Left lung (tissue), 10 donors: ENCODE data around the gene TUSC2. TPM values are rescaled to one million over a fixed set of nuclear protein-coding genes. Genes with fewer than 3 reads are reported as not detected.

Experiments used
- ATAC-seq: fragments of 200-7000 bp; cut with Tn5 transposase; one replicate; pipeline ENCODE4 v1.9.1; 2020; ENCODE audit warnings: moderate library complexity
- DNase-seq, 4 donors: peaks; one replicate each; pipeline ENCODE4 v3.0.0-alpha.2; 2013 to 2020
- H3K27ac ChIP-seq, 2 donors: fragments of 200-600 bp; sonication (generic) in 1 of 2; one replicate each; pipeline versions ENCODE4 v1.5.0 to v1.8.0; 2020 to 2021
- H3K27me3 ChIP-seq, 2 donors: fragments of 200-600 bp; sonication (generic) in 1 of 2; one replicate each; pipeline versions ENCODE4 v1.5.0 to v1.8.0; 2020 to 2021
- H3K36me3 ChIP-seq, 2 donors: fragments of 200-600 bp; sonication (generic) in 1 of 2; one replicate each; pipeline versions ENCODE4 v1.5.0 to v1.8.0; 2020 to 2021
- H3K4me1 ChIP-seq, 2 donors: fragments of 200-600 bp; one replicate each; pipeline ENCODE4 v1.8.0; 2021
- H3K4me3 ChIP-seq, 2 donors: fragments of 200-600 bp; sonication (generic) in 1 of 2; one replicate each; pipeline versions ENCODE4 v1.5.0 to v1.8.0; 2020 to 2021; ENCODE audit warnings: mild to moderate bottlenecking in 1 of 2
- H3K9me3 ChIP-seq, 2 donors: fragments of 200-600 bp; sonication (generic) in 1 of 2; one replicate each; pipeline versions ENCODE4 v1.5.0 to v1.8.0; 2020 to 2021
- intact Hi-C, 2 donors: fragments of 100-400 bp; cut with DNase I; formaldehyde crosslinking; loops; one replicate each; pipeline versions ENCODE4 v1.11.2 to v1.14.2; 2022
- polyA plus RNA-seq, 6 donors: library from polyadenylated mRNA; unstranded; fragments of 120-200 nt; gene quantifications; one replicate each; pipeline ENCODE4 v1.2.1, GENCODE V29; 2013; ENCODE audit not compliant: insufficient read length in 6 of 6
- total RNA-seq, 2 donors: library from RNA; stranded (reverse); fragmentation: NEBNext Ultra II Directional; extraction: Animal tissue kit (Norgen Biotek cat#: 25700); gene quantifications; one replicate each; pipeline ENCODE4 v1.2.1, GENCODE V29; 2021
- TF ChIP-seq, protein P1 (sequence below), 2 donors: fragments of 200-600 bp; sonication (generic) in 1 of 2; IDR thresholded peaks; one replicate each; pipeline versions ENCODE4 v1.5.0 to v1.8.0; 2021; ENCODE audit warnings: antibody characterized with exemption in 2 of 2
- donor health status: DM: no; HTN: yes; CAD: no.
- donor health status: DM: no; HTN: no; CAD: no.

Gene TUSC2
- total and polyA plus RNA-seq, 8 donors: 15.2 to 29.6 (median 18.8) TPM

DNA sequence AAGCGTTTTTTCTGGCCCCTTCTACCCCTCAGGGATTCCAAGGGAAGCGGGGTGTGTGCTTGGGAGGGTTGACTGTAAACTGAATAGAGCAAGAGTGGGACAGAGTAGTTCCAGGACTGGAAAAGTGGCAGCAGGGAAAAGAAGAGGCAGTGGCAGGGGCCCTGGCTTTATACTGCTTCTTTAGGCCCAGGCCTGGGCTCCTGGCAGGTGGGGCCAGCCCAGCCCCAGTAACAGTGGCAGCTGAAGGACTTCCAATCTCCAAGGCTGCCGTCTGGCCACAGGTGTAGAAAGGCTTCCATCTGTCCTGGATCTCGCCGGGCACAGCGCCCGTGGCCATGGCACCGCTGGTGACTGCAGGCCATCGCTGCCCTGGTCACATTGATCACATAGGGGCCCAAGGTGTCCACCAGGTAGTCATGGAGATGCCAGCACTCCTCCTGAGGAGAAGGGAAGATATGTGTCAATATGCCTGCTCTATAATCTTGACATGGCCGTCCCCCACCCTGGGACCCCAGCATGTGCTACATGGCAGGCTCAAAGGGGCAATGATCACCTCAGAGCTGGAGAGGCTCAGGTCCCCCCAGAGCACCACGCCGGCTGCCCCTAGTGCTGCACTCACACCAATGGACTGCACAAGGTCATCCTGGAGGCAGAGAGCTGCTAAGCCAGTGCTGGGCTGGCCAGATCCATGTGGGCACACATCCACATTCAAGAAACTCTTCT is 34.8 kb downstream of the TUSC2 start:
- DNase-seq (no peak), ATAC-seq (no peak)
- H3K36me3 ChIP-seq: peaks cover 0 to 28% of the 10 kb centered on the region in 2 donors
- peak overlapping the region in 1 of 2 donors; percentile 94 for H3K4me3 ChIP-seq
- no peaks in the 10 kb centered on the region for H3K27me3 ChIP-seq
- TF ChIP-seq, protein P1, sequence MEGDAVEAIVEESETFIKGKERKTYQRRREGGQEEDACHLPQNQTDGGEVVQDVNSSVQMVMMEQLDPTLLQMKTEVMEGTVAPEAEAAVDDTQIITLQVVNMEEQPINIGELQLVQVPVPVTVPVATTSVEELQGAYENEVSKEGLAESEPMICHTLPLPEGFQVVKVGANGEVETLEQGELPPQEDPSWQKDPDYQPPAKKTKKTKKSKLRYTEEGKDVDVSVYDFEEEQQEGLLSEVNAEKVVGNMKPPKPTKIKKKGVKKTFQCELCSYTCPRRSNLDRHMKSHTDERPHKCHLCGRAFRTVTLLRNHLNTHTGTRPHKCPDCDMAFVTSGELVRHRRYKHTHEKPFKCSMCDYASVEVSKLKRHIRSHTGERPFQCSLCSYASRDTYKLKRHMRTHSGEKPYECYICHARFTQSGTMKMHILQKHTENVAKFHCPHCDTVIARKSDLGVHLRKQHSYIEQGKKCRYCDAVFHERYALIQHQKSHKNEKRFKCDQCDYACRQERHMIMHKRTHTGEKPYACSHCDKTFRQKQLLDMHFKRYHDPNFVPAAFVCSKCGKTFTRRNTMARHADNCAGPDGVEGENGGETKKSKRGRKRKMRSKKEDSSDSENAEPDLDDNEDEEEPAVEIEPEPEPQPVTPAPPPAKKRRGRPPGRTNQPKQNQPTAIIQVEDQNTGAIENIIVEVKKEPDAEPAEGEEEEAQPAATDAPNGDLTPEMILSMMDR (IDR thresholded peaks at IDR 0.05): no peak
- peaks cover 16 to 29% of the 10 kb centered on the region in 2 donors for H3K4me1 ChIP-seq
- peak overlapping the region; percentile 47 to 84 for H3K27ac ChIP-seq
- no peaks in the 10 kb centered on the region for H3K9me3 ChIP-seq
- intact Hi-C loops: no loop called here

DNA sequence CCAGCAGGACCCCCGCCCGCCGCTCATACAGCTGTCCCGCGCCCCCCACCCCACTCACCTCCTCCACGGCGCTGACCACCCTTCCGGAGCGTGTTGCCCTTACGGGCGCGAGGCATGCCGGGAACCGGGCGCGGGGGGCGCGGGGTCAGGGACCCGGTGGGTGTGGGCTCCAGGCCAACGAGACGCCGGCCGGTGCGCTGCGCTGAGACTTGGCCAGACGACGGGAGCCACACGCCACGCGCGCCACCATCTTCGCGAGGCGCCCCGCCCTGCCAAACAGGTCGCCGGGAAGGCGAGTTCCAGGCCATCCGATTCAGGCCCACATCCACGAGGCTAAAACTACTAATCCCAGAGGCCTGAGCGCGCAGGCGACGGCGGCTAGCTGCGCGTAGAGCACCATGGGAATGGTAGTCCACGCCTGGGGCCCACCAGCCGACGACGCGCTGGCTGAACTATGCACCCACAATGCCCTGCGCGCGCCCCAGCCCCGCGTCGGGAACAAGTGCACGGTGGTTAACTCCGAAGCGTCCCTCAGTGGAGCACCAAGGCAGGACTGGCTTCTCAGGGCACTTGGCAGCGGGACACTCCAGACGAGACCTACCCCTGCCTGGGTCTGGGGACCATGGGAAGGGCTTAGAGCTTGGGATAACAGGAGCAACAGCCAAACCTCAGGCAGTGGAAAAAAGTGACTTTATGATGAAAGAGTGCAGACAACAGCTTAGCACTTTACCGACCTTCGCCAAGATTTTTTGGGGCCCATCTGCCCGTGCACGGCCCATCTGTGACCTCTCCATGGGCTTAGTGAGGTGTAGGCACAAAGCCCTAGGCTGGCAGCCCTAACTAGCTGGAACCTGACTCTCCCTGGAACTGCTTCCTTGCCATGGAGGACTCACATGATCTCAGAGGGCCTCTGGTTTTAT is 35.6 kb downstream of the TUSC2 start, which contains the start of gene IFRD2:
Gene IFRD2, minus strand, starts transcription at position 271 of the 920 bp plus-strand sequence. Its CDS starts 155 bp downstream, at position 116.
- intact Hi-C loops: no loop called here
- peaks cover 0 to 36% of the 10 kb centered on the region in 2 donors for H3K36me3 ChIP-seq
- H3K4me3 ChIP-seq: peak within 1 kb of the TSS; percentile 94 to 97
- DNase-seq (peak; percentile 94 to 99 (median 98)), ATAC-seq (peak; percentile 97)
- TF ChIP-seq, protein P1 (IDR thresholded peaks at IDR 0.05): no peak
- no peaks in the 10 kb centered on the region for H3K9me3 ChIP-seq
- H3K27ac ChIP-seq: peak within 1 kb of the TSS; percentile 69 to 84
- H3K4me1 ChIP-seq: peaks cover 11 to 20% of the 10 kb centered on the region in 2 donors
- H3K27me3 ChIP-seq: no peaks in the 10 kb centered on the region

DNA sequence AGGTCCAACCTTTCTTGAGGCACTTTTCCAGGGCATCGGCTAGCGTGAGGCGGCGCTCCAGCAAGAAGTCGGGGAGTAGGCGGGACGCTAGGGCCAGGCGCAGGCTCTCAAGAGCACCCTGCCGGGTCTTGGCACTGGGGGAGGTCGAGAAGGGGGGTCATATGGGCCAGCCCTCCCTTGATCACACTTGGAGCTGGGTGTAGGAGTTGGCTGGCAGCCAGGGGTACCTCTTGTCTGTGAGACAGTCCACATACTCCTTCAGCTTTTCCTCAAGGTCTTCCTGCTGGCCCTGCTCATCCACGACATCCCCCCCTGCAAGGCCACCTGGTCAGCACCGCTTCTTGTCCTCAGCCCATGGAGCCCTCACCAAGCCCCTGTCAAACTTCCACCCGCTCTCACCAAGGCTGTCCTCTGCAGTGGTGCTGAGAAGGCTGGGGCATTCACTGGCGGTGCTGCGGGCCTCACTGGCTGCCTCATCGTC is 37.8 kb downstream of the TUSC2 start:
- Histone ChIP-seq H3K27ac (no peak overlapping the region), H3K36me3 (peaks cover 0 to 48% of the 10 kb centered on the region in 2 donors), H3K27me3 (no peaks in the 10 kb centered on the region), H3K9me3 (no peaks in the 10 kb centered on the region), H3K4me3 (no peak overlapping the region), H3K4me1 (peaks cover 11 to 20% of the 10 kb centered on the region in 2 donors)
- TF ChIP-seq, protein P1 (IDR thresholded peaks at IDR 0.05): no peak
- ATAC-seq: no peak
- intact Hi-C loops: no loop called here
- no peak for DNase-seq

DNA sequence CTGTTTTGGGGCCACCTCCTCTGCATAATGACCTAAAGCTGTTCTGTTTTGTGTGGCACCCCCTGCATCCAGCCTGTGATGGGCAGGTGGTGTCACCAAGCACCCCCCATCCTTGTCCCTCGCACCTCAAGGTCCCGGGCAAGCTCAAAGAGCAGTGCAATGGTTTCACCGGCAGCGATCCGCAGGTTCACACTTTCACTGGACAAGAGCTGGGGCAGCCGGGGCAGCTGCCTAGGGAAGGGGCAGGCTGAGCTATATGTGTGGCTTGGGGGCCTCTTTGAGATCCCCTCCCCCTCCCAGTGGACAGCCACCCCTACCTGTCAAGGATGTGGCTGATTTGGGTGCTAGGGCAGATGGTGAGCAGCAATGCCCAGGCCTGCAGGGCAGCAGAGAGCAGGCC is 38.9 kb downstream of the TUSC2 start:
- H3K36me3 ChIP-seq: peaks cover 0 to 48% of the 10 kb centered on the region in 2 donors
- no peak overlapping the region for H3K27ac ChIP-seq
- no peak overlapping the region for H3K4me3 ChIP-seq
- TF ChIP-seq, protein P1 (IDR thresholded peaks at IDR 0.05): no peak
- peaks cover 11 to 20% of the 10 kb centered on the region in 2 donors for H3K4me1 ChIP-seq
- no peak for DNase-seq
- H3K27me3 ChIP-seq: no peaks in the 10 kb centered on the region
- intact Hi-C loops: no loop called here
- no peak for ATAC-seq
- H3K9me3 ChIP-seq: no peaks in the 10 kb centered on the region
